GM21515 (cell line): ENCODE results near the gene RAD50.
"Not testable (repeated sequence)": the region's sequence is repeated elsewhere in the genome, so short reads cannot be mapped to it uniquely, and the experiment has no call there.

Experiments
- ATAC-seq: cut with Tn5 transposase; IDR thresholded peaks from one replicate; pipeline ENCODE4 v1.9.1; 2021; ENCODE audit not compliant: unreplicated experiment

The RAD50 gene

GRCh38 chr5:132556763-132557477, at the start of gene RAD50:
Gene RAD50 (plus strand): TSS chr5:132556977. CDS start chr5:132557325, 348 bp downstream.
- peak; percentile 97 for ATAC-seq

- no peak for ATAC-seq
These were observed 46.7 kb upstream of the RAD50 start for GRCh38 chr5:132510076-132510475.

- ATAC-seq: not testable (repeated sequence)
These were observed 43.0 kb upstream of the RAD50 start for GRCh38 chr5:132513618-132514336.

- not testable (repeated sequence) for ATAC-seq
These were observed 34.7 kb upstream of the RAD50 start for GRCh38 chr5:132522067-132522466.

- ATAC-seq: not testable (repeated sequence)
These were observed 31.9 kb upstream of the RAD50 start for GRCh38 chr5:132524877-132525276.

- peak; percentile 66 for ATAC-seq
These were observed 31.5 kb upstream of the RAD50 start for GRCh38 chr5:132525299-132525724.

GRCh38 chr5:132526290-132526973, 30.3 kb upstream of the RAD50 start:
- no peak for ATAC-seq

- ATAC-seq: no peak
These were observed 29.7 kb upstream of the RAD50 start for GRCh38 chr5:132526974-132527564.

- ATAC-seq: no peak
These were observed 28.8 kb upstream of the RAD50 start for GRCh38 chr5:132528021-132528420.

- no peak for ATAC-seq
These were observed 27.7 kb upstream of the RAD50 start for GRCh38 chr5:132528866-132529634.

GRCh38 chr5:132530946-132531345, 25.8 kb upstream of the RAD50 start:
- no peak for ATAC-seq

GRCh38 chr5:132539716-132540115, 17.1 kb upstream of the RAD50 start:
- no peak for ATAC-seq

- no peak for ATAC-seq
These were observed 16.6 kb upstream of the RAD50 start for GRCh38 chr5:132540149-132540548.

GRCh38 chr5:132540764-132541163, 16.0 kb upstream of the RAD50 start:
- no peak for ATAC-seq

- no peak for ATAC-seq
These were observed 13.1 kb upstream of the RAD50 start, which contains the start of gene IL5 for GRCh38 chr5:132543472-132544201. Gene IL5 (minus strand): TSS chr5:132543522. CDS start chr5:132543478, 44 bp downstream.

GRCh38 chr5:132546108-132546507, 10.7 kb upstream of the RAD50 start:
- no peak for ATAC-seq

GRCh38 chr5:132547269-132547668, 9.5 kb upstream of the RAD50 start:
- ATAC-seq: no peak

- not testable (repeated sequence) for ATAC-seq
These were observed 7.9 kb upstream of the RAD50 start for GRCh38 chr5:132548834-132549233.

GRCh38 chr5:132549576-132549975, 7.2 kb upstream of the RAD50 start:
- ATAC-seq: no peak
